GM18526 (cell line): ENCODE measurements around the gene SUN1.

Experiments
- POLR2A ChIP-seq: IDR thresholded peaks from 3 replicates; pipeline ENCODE4 v1.6.1; 2011; ENCODE audit not compliant: insufficient read length; ENCODE audit errors: extremely low read depth

Gene SUN1

DNA sequence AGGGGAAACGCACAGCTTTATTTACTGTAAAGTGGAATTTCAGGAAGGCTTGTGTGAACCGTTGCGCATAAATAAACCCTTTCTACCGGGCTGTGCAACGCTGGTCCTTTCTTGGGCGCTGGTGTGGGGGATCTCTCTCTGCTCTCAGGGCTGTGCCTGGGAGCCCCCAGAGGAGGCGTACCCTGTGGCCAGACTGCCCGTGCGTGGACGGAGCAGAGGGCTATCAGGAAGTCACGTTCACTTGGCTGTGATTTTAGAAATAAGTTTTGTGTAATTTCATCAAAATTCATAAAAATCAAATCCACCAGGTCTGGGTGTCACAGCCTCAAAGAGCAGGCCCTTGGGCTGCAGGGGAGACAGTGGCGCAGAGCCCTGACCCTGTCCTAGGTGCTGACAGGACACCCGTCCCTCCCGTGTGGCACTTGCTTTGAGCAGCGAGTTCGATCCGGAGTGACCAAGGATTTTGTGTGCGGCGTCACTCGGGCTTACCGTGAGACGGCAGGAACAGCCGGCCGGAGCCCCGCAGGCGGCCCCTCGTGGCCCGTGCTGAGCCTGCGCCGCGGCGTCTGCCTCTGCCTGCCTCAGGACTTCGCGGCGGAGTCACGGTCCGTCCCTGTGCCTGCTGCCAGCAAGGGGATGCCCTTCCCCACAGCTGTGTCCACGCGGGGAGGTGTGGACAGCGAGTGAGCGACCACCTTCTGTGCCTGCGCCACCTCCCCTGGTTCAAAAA, 64.2 kb downstream of the SUN1 start:
- TF ChIP-seq POLR2A: no peak

GRCh38 chr7:897086-897485, 64.8 kb downstream of the SUN1 start:
- peak; percentile 21 for TF ChIP-seq POLR2A

DNA sequence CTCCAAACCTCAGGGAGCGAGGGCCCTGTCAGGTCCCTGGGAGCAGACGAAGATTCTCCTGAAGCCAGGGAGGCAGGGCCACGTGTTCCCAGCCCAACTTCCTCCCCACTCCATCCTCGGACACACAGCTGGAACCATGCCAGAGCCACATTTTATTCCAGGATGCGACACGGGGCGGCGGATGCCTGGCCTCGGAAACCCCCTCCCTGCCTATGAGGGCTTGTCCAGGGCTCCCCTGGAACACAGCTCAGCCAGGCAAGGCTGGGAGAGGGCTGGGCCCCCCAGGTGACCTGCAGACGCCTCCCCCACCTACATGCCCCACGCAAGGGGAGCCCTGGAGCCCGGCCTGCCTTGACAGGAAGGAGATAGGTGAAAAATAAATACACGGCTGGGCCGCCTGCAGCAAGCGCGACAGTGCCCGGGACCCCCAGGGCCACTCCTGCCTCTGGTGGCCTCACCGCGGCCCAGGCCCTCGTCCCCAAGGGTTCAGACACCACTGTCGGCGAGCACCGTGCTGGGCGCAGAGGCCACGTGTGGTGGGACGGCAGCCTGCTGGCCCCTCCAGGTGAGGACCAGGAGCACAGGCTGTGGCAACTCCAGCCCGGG, 65.6 kb downstream of the SUN1 start:
- TF ChIP-seq POLR2A: no peak

DNA sequence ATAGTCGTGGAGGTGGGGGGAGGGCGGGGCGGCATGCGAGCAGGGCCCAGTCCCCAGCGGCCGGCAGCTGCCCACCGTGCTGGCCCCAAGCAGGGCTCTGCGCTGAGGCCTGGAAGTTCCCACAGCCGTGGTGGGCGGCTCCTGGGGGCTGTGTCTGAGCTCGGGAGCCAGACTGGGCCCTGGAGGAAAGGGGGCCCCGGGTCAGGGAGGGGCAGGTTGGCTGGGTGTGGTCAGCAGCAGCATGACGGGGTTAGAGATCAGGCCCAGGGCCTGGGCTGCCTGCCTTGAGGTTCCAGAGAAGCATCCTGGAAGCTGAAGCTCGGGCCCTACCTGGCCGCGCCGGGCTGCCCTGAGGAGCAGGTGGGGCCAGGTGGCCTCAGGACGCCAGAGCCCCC, 66.2 kb downstream of the SUN1 start:
- no peak for TF ChIP-seq POLR2A

- TF ChIP-seq POLR2A: no peak
These were observed 66.8 kb downstream of the SUN1 start for GRCh38 chr7:898855-899681.

GRCh38 chr7:899806-900205, 67.5 kb downstream of the SUN1 start:
- TF ChIP-seq POLR2A: no peak

DNA sequence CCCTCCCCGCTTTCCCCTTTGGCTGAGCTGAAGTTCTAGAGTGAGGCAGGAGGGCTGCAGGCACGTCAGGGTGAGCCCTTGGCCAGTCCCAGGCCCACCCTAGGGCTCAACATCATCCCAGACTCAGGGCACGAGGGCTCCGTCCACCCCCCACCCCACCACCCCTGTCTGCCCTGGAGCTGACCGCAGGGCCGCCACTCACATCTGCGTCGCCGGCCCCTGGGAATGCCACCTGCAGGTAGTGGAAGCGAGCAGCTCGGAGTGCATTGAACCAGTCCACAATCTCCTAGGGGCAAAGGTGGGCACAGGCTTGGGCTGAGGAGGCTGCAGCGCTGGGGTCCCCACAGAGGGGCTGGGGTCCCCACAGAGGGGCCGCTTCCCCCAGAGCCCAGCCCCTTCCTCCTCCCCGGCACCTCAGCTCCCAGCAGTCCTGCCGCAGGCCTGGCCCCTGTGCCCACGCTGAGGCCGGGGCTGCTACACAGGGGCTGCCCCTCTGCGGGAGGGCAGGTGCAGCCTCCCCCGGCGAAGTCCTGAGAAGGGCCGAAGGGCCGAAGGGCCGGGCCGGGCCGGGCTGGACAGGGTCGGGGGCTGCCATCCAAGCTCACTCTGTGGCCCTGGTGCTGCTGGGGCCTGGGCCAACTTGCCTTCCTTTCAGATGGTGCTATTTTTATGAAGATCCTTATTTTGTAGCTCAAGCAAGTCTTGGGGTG, 68.2 kb downstream of the SUN1 start:
- TF ChIP-seq POLR2A: no peak

- no peak for TF ChIP-seq POLR2A
These were observed 68.7 kb downstream of the SUN1 start for GRCh38 chr7:901041-901387.

GRCh38 chr7:901388-902154, 69.3 kb downstream of the SUN1 start:
- no peak for TF ChIP-seq POLR2A

DNA sequence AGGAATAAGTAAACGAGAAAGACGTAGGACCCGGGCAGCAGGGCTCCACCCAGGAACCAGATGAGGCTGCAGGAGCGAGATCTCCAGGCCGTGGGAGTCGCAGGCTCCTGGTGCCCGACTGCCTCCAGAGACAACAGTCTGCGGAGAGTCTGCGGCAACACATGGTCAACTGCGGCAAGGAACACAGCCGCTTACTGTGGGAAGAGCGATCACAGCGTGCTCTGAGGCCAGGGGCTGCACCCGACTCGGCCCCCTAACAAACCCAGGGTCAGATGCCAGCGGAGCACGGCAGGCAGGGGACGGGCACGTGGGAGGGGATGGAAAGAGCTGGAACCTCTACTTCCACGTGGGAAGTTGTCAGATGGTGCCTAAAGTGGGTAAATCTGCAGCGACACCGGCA, 70.7 kb downstream of the SUN1 start:
- TF ChIP-seq POLR2A: no peak

GRCh38 chr7:903921-904755, 71.9 kb downstream of the SUN1 start:
- TF ChIP-seq POLR2A: no peak

GRCh38 chr7:904847-905246, 72.6 kb downstream of the SUN1 start:
- no peak for TF ChIP-seq POLR2A

DNA sequence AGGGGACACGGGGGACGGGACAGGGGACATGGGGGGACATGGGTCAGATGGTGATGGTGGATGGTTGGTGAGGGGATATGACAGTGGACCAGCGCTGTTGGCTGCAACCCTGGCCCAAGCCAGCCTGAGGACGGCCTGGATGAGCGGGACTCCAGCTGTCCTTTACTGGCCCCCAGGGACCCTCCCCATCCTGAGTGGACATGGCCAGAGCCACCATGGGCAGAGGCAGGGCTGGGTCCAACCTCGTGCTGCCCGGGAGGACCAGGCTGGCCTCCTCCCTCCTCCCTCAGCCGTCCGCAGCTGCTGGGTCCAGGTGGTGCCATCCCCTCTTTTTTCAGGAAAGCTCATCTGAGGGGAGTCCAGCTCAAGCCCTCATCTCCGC, 74.5 kb downstream of the SUN1 start:
- no peak for TF ChIP-seq POLR2A
